Measurements from ENCODE around the gene ZBTB7B. TPM values are rescaled to one million over a fixed set of nuclear protein-coding genes. Genes with fewer than 3 reads are reported as not detected.

Gene ZBTB7B
- total and polyA plus RNA-seq, 2 donors: 14.7 to 52.0 TPM

DNA sequence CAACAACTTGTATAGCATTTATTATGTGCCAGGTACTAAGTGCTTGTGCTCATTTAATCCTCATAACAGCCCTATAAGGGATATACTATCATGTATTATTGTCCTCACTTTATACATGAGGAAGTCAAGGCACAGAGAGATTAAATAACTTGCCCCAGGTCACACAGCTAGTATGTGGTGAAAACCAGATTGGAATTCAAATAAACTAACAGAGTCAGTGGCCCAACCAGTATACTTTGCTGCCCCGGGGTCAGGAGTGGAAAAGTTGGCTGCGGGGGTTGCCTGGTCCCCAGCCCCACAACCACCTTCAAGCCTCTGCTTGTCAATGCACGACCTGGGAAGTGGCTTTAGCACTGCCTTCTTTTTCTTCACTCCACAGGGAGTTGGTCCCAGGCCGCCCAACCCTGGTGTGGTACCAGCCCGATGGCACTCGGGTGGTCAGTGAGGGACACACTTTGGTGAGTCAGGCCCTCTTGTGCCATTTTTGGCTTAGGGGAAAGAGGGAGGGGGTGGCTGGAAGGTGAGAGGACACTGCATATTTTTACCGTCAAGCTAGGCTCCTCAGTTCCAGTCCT, 51.0 kb downstream of the ZBTB7B start:
- 87% methylated on average over 7 of the region's 7 CpGs for WGBS
- DNase-seq (ENCODE audit: extremely low spot score): no peak
- Histone ChIP-seq H3K36me3 (ENCODE audit: insufficient read depth) (no peaks in the 10 kb centered on the region), H3K4me3 (ENCODE audit: low read depth, low read length) (no peak overlapping the region), H3K4me1 (ENCODE audit: insufficient read depth) (no peaks in the 10 kb centered on the region), H3K27ac (ENCODE audit: low read depth) (no peak overlapping the region)

DNA sequence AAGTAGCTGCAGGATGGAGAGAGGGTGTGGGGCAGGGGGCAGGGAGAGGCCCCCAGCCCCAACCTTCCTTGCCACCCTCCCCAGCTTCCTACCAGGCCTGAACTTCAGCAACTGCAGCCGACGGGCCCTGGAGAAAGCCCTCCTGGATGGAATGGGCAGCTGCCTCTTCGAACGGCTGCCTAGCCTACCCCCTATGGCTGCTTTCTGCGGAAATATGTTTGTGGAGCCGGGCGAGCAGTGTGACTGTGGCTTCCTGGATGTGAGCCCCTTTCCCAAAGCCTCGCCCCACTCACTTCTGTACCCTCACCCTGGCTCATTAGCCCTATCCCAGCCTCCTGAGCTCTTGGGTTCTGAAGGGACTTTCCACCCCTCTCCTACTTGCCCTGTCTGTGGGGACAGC, 54.5 kb downstream of the ZBTB7B start:
- DNase-seq (ENCODE audit: extremely low spot score): no peak
- Histone ChIP-seq H3K36me3 (ENCODE audit: insufficient read depth) (no peaks in the 10 kb centered on the region), H3K4me3 (ENCODE audit: low read depth, low read length) (no peak overlapping the region), H3K27ac (ENCODE audit: low read depth) (no peak overlapping the region), H3K4me1 (ENCODE audit: insufficient read depth) (no peaks in the 10 kb centered on the region)
- 92% methylated on average over 8 of the region's 8 CpGs for WGBS

DNA sequence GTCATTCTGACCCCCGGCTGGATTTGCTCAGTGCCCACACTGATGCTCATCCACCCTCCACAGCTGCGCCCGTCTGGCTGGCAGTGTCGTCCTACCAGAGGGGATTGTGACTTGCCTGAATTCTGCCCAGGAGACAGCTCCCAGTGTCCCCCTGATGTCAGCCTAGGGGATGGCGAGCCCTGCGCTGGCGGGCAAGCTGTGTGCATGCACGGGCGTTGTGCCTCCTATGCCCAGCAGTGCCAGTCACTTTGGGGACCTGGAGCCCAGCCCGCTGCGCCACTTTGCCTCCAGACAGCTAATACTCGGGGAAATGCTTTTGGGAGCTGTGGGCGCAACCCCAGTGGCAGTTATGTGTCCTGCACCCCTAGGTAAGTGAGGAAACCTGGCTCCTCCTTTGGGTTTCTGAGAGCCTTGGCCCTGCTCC, 55.2 kb downstream of the ZBTB7B start:
- Histone ChIP-seq H3K4me1 (ENCODE audit: insufficient read depth) (no peaks in the 10 kb centered on the region), H3K36me3 (ENCODE audit: insufficient read depth) (no peaks in the 10 kb centered on the region)
- 93% methylated on average over 13 of the region's 13 CpGs for WGBS

DNA sequence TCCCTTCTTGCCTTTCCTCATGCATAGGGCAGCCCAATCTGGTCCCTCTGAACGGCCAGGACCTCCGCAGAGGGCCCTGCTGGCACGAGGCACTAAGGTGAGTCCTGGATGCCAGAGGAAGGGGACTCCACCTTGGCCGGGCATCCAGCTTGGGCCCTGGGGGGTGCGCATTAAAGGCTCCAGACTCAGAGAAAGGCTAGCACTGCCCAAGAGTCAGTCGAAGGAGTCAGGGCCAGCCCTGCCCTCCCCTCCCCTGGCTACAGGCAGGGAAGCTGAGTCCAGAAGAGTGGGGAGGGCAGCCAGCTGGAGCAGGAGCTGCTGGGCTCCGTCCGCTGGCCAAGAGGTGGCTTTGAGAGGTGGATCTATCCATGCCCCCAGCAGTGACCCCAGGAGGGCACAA, 58.1 kb downstream of the ZBTB7B start:
- H3K27ac ChIP-seq (ENCODE audit: low read depth): no peak overlapping the region
- H3K36me3 ChIP-seq (ENCODE audit: insufficient read depth): no peaks in the 10 kb centered on the region
- H3K4me3 ChIP-seq (ENCODE audit: low read depth, low read length): no peak overlapping the region
- H3K4me1 ChIP-seq (ENCODE audit: insufficient read depth): no peaks in the 10 kb centered on the region
- DNase-seq (ENCODE audit: extremely low spot score): no peak
- WGBS: 77% methylated on average over 8 of the region's 8 CpGs

More for the DNA sequence above, 55.2 kb downstream of the ZBTB7B start:
- Histone ChIP-seq H3K4me3 (ENCODE audit: low read depth, low read length) (no peak overlapping the region), H3K27ac (ENCODE audit: low read depth) (no peak overlapping the region)
- no peak for DNase-seq (ENCODE audit: extremely low spot score)

DNA sequence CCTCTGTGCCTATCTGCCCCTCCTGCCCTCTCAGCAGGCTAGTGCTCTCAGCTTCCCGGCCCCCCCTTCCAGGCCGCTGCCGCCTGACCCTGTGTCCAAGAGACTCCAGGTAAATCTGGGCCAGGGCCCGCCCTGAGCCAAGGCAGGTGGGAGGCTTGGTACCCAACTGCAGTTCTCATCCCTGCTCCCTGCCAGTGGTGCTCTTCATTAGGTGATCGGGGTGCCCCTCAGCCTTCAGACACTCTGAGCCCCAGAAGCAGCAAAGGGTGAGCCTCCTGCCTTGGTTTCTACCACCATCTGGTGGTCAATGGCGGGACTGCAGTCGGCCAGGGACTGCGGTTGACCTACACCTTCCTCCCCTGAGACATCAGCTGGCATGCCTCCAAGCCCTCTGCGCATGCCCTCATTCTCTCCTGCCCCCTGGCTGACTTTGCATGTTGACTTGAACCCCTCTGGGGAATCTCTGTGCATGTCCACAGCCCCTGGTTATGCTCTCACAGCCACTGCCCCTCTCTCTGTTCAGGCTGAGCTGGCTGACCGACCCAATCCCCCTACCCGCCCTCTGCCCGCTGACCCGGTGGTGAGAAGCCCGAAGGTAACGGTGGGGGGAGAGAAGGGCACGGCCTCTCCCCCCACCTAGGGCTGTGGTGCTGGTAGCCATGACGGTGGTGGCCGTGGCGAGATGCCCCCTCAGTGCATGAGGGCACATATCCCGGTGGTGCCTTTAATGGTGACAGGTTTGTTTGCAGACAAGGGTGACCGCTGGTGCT, 59.0 kb downstream of the ZBTB7B start:
- Histone ChIP-seq H3K4me1 (ENCODE audit: insufficient read depth) (no peaks in the 10 kb centered on the region), H3K36me3 (ENCODE audit: insufficient read depth) (no peaks in the 10 kb centered on the region), H3K27ac (ENCODE audit: low read depth) (no peak overlapping the region), H3K4me3 (ENCODE audit: low read depth, low read length) (no peak overlapping the region)
- 23% methylated on average over 21 of the region's 21 CpGs for WGBS
- DNase-seq (ENCODE audit: extremely low spot score): no peak

DNA sequence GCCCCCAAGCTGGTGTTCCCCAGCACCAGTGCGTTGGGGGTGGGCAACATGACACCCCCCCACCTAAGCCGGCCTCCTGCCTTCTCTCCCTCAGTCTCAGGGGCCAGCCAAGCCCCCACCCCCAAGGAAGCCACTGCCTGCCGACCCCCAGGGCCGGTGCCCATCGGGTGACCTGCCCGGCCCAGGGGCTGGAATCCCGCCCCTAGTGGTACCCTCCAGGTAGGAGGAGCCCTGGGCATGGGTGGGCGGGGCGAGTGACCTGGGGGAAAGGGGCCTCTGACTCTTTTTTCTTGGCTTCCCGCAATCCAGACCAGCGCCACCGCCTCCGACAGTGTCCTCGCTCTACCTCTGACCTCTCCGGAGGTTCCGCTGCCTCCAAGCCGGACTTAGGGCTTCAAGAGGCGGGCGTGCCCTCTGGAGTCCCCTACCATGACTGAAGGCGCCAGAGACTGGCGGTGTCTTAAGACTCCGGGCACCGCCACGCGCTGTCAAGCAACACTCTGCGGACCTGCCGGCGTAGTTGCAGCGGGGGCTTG, 59.6 kb downstream of the ZBTB7B start:
- H3K27ac ChIP-seq (ENCODE audit: low read depth): no peak overlapping the region
- no peak for DNase-seq (ENCODE audit: extremely low spot score)
- no peak overlapping the region for H3K4me3 ChIP-seq (ENCODE audit: low read depth, low read length)
- no peaks in the 10 kb centered on the region for H3K4me1 ChIP-seq (ENCODE audit: insufficient read depth)
- H3K36me3 ChIP-seq (ENCODE audit: insufficient read depth): no peaks in the 10 kb centered on the region
- 23% methylated on average over 29 of the region's 29 CpGs for WGBS

DNA sequence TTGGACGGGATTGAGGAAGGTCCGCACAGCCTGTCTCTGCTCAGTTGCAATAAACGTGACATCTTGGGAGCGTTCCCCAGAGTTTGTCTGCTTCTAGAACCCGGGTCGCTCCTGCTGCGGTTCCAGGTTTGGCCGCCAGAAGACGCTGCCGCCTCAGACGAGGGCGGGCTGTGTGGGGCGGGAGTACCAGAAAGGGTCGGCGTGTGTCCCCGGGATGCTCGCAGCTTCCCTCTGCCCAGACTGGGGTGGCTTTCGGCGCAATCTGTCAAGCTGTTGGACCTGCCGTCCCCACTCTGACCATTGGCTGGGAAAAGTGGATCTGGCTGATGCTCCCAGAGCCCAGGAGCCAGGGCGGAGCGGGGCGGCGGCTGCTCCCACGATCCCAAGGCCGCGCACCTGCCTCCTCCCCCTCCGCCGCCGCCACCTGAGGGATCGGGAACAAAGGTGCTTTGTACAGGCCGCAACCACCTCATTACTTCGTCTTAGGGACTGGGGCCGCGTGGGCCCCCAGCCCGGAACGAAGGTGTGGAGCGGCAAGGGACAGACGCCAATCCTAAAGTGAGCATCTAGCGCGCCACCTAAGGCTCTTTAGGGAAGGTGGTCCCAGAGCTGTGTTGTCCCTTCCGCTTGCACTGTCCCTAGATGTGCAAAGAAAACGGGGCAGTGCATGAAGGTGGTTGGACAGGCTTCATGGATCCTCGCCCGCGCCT, 60.3 kb downstream of the ZBTB7B start:
- Histone ChIP-seq H3K4me3 (ENCODE audit: low read depth, low read length) (peak overlapping the region; percentile 64), H3K36me3 (ENCODE audit: insufficient read depth) (no peaks in the 10 kb centered on the region), H3K4me1 (ENCODE audit: insufficient read depth) (no peaks in the 10 kb centered on the region), H3K27ac (ENCODE audit: low read depth) (no peak overlapping the region)
- no peak for DNase-seq (ENCODE audit: extremely low spot score)
- 9% methylated on average over 46 of the region's 46 CpGs for WGBS

DNA sequence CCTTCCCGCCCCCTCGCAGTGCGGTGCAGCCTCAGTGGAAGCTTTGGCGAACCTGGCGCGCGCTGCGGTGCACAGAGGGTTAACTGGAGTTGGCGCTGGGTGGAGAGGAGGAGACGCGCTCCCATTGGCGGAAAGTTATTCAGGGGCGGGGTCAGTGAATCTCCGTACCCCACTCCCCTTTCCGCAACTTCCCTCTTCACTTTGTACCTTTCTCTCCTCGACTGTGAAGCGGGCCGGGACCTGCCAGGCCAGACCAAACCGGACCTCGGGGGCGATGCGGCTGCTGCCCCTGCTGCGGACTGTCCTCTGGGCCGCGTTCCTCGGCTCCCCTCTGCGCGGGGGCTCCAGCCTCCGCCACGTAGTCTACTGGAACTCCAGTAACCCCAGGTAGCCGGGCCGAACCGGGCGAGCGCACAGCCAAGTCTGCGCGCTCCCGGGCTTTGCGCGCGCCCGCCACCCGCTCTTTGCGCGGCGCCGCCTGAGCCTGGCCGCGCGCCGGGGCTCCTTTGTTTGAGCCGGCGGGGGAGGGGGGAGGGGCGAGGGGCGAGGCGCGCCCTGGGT, 61.0 kb downstream of the ZBTB7B start, which contains the start of gene EFNA4:
TSS of gene EFNA4 (plus strand) at position 191 of the 561 bp plus-strand sequence. CDS start at position 275, 84 bp downstream.
- H3K27ac ChIP-seq (ENCODE audit: low read depth): peak within 1 kb of the TSS; percentile 43
- DNase-seq (ENCODE audit: extremely low spot score): peak; percentile 78
- WGBS: under 1% methylated on average over 56 of the region's 57 CpGs

DNA sequence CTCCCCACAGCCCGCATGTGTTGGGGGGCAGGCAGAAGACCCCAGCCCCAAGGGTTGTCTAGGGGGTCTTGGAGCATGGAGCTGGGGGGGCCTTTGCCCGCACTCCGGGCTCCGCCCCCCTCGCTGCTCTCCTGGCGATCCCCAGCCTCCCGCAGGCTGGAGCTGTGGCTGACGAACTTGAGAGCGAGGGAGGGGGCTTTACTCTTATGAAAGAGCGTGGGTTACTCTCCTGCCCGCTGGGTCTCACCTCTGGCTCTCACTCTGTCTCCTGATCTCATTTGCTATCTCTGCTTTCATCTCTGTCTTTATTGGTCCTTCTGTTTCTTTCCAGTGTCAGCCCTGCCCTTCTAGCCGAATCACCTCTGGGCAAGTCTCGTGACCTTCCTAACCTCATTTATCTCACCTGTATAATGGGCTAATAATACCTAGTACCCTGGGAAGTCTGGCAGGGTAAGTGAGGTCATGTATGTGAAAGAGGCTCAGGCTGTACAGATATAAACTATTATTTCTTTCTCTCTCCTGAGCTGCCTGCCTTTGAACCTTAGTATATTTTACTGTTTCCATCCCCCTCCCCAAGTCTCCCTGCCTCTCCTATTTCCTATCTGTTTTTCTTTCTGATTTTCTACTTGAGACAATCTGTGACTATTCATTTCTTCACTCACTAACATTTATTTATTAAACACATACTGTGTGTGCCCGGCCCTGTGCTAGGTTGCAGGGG, 61.7 kb downstream of the ZBTB7B start:
- no peak overlapping the region for H3K27ac ChIP-seq (ENCODE audit: low read depth)

More for the DNA sequence above, 61.0 kb downstream of the ZBTB7B start, which contains the start of gene EFNA4:
- no peaks in the 10 kb centered on the region for H3K36me3 ChIP-seq (ENCODE audit: insufficient read depth)
- H3K4me3 ChIP-seq (ENCODE audit: low read depth, low read length): peak within 1 kb of the TSS; percentile 64
- no peaks in the 10 kb centered on the region for H3K4me1 ChIP-seq (ENCODE audit: insufficient read depth)

DNA sequence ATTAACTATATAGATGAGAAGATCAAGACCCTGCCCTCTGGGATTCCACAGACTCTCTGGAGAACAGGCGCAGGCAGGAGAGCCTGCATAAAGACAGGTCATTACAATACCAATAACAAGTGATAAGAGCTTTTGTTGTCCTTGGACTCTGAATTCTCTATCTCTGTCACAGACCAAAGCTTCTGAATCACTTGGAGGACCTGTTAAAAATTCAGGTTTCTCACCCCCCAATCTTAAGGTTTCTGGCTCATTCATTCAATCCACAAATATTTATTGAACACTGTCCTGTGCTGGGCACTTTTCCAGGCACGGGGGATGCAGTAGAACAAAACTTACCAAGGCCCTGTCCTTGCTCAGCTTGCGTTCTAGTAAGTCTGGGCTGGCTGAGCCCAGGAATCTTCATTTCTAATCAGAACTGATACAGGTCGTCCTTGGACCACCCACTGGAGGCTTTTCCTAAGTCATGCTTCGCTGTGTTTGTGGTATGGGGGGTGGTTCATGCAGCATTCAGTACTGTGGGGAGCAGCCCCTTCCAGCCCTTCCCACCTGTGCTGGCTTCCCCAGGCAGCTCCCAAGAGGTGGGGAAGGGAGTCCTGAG, 62.3 kb downstream of the ZBTB7B start:
- H3K4me3 ChIP-seq (ENCODE audit: low read depth, low read length): no peak overlapping the region
- H3K27ac ChIP-seq (ENCODE audit: low read depth): no peak overlapping the region
- WGBS: 80% methylated on average over 5 of the region's 5 CpGs
- H3K4me1 ChIP-seq (ENCODE audit: insufficient read depth): no peaks in the 10 kb centered on the region
- H3K36me3 ChIP-seq (ENCODE audit: insufficient read depth): no peaks in the 10 kb centered on the region
- no peak for DNase-seq (ENCODE audit: extremely low spot score)

More for the DNA sequence above, 61.7 kb downstream of the ZBTB7B start:
- 12% methylated on average over 14 of the region's 14 CpGs for WGBS
- H3K4me3 ChIP-seq (ENCODE audit: low read depth, low read length): peak overlapping the region; percentile 64
- H3K4me1 ChIP-seq (ENCODE audit: insufficient read depth): no peaks in the 10 kb centered on the region
- H3K36me3 ChIP-seq (ENCODE audit: insufficient read depth): no peaks in the 10 kb centered on the region
- no peak for DNase-seq (ENCODE audit: extremely low spot score)

DNA sequence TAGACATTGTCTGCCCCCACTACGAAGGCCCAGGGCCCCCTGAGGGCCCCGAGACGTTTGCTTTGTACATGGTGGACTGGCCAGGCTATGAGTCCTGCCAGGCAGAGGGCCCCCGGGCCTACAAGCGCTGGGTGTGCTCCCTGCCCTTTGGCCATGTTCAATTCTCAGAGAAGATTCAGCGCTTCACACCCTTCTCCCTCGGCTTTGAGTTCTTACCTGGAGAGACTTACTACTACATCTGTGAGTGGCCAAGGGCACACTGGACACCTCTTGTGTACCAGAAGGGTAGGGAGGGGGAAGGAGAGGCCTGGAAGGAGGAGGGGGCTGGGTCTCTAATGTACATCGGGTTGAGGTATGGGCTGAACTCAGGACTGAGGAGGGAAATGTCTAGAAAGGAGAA, 64.2 kb downstream of the ZBTB7B start:
- Histone ChIP-seq H3K27ac (ENCODE audit: low read depth) (no peak overlapping the region), H3K4me3 (ENCODE audit: low read depth, low read length) (no peak overlapping the region), H3K4me1 (ENCODE audit: insufficient read depth) (peaks cover 3% of the 10 kb centered on the region), H3K36me3 (ENCODE audit: insufficient read depth) (no peaks in the 10 kb centered on the region)
- DNase-seq (ENCODE audit: extremely low spot score): no peak
- WGBS: 85% methylated on average over 8 of the region's 8 CpGs

All from urinary bladder (tissue), 4 donors.